Fibroblast of lung (primary cell): Measurements from ENCODE around the gene TTC38. TPM values are rescaled to one million over a fixed set of nuclear protein-coding genes. Genes with fewer than 3 reads are reported as not detected.

Experiments used
- DNase-seq, 2 donors: peaks; one replicate each; pipeline versions ENCODE4 v3.0.0 to v3.0.0-alpha.2; 2010; ENCODE audit warnings: low read depth in 2 of 2
- H2AFZ ChIP-seq: 2 replicates; pipeline ENCODE4 v1.5.1; 2012; ENCODE audit warnings: low read length, control low read depth, inconsistent platforms
- H3K27ac ChIP-seq: 2 replicates; pipeline ENCODE4 v1.5.1; 2011; ENCODE audit warnings: low read length, control low read depth; ENCODE audit not compliant: insufficient read depth
- H3K27me3 ChIP-seq: 2 replicates; pipeline ENCODE4 v1.5.1; 2011; ENCODE audit warnings: mild to moderate bottlenecking, low read length; ENCODE audit not compliant: control insufficient read depth, insufficient read depth
- H3K36me3 ChIP-seq: 2 replicates; pipeline ENCODE4 v1.5.1; 2011; ENCODE audit warnings: low read length; ENCODE audit not compliant: control insufficient read depth, insufficient read depth
- H3K4me1 ChIP-seq: 2 replicates; pipeline ENCODE4 v1.5.1; 2011; ENCODE audit warnings: low read length; ENCODE audit not compliant: control insufficient read depth, insufficient read depth; ENCODE audit errors: extremely low read depth
- H3K4me2 ChIP-seq: 2 replicates; pipeline ENCODE4 v1.5.1; 2011; ENCODE audit warnings: low read length, control low read depth; ENCODE audit not compliant: insufficient read depth; ENCODE audit errors: extremely low read depth
- H3K4me3 ChIP-seq, 4 experiments: fragments of 200-600 bp in 1 of 4; sonication (generic) in 1 of 4; replicated peaks in 1 of 4; 2 replicates each; pipeline ENCODE4 v1.5.1; 2011 to 2016; ENCODE audit warnings: low read length in 4 of 4, low read depth in 3 of 4, mild to moderate bottlenecking in 3 of 4, control low read depth in 2 of 4, inconsistent platforms in 1 of 4, mixed read lengths in 1 of 4; ENCODE audit not compliant: insufficient read depth in 1 of 4; ENCODE audit errors: control extremely low read depth in 1 of 4
- H3K79me2 ChIP-seq: 2 replicates; pipeline ENCODE4 v1.5.1; 2012; ENCODE audit warnings: mild to moderate bottlenecking, low read length, inconsistent platforms; ENCODE audit not compliant: control insufficient read depth, insufficient read depth
- H3K9ac ChIP-seq: 2 replicates; pipeline ENCODE4 v1.5.1; 2011; ENCODE audit warnings: mild to moderate bottlenecking, low read length, control low read depth; ENCODE audit not compliant: insufficient read depth
- H3K9me3 ChIP-seq: 2 replicates; pipeline ENCODE4 v1.5.1; 2012; ENCODE audit warnings: low read depth, low read length; ENCODE audit not compliant: control insufficient read depth, insufficient read depth
- H4K20me1 ChIP-seq: 2 replicates; pipeline ENCODE4 v1.5.1; 2011; ENCODE audit warnings: low read length; ENCODE audit not compliant: control insufficient read depth, insufficient read depth; ENCODE audit errors: extremely low read depth
- EZH2 ChIP-seq: IDR thresholded peaks from 2 replicates; pipeline ENCODE4 v1.5.1; 2012; ENCODE audit warnings: low read length, control low read depth, mild to moderate bottlenecking; ENCODE audit errors: missing control alignments
- polyA plus RNA-seq, 2 donors: library from polyadenylated mRNA; depleted of rRNA in 1 of 2; stranded (reverse) in 1 of 2; unstranded in 1 of 2; fragments of >200 nt; gene quantifications; 2 replicates each; pipeline ENCODE4 v1.2.1, GENCODE V29; 2011 to 2012; ENCODE audit warnings: missing spikeins in 1 of 2
- total RNA-seq: library from RNA; depleted of rRNA; stranded (reverse); fragments of >200 nt; gene quantifications from 2 replicates; pipeline ENCODE4 v1.2.1, GENCODE V29; 2014
- TF ChIP-seq, protein P1 (sequence below), 2 donors: IDR thresholded peaks in 1 of 2; conservative IDR thresholded peaks in 1 of 2; 1 replicate in 1 of 2; 2 replicates in 1 of 2; pipeline ENCODE4 v1.5.1; 2011 to 2012; ENCODE audit warnings: low read length in 2 of 2, control low read depth in 1 of 2, inconsistent platforms in 1 of 2, low read depth in 1 of 2, mild to moderate bottlenecking in 1 of 2

Gene TTC38
- total and polyA plus RNA-seq, 2 donors (not counting 1 experiment from before 2014, with no cell fraction given) = 17.6 to 27.6 TPM

DNA sequence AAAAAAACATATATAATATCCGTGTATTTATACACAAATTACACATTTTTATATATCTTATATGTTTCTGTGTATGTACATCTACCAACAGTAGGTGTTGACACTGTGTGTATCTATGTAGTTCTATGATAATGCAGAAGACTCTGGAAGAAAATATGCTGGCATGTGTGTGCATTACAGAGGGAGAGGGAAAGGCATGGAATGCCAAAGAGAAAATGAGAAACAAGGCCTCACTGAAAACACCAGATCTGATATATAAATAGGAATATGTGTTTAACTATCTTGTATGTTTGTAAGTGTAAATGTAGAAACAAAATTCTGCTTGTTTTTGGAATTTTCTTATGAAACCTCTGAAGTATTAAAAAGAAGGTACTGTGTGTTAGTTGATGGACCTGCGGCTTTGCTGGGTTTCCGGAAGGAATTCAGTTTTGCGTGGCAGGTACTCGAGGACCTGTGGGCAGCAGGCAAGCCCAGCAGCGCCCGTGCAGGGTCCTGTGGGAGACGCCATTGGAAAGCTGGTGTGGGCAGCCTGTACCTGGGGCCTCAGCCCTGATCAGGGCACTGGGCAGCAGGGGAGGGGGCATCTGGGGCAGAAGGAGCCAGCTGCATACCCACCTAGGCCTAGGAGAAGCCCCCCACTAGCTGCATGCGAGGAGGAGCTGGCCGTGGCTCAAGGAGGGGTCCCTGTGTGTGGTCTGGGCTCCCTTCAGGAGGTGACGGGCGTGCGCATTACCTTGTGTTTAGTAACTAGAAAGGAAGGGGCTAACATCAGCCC is 60.1 kb downstream of the TTC38 start:
- Histone ChIP-seq H3K4me2 (no peak overlapping the region), H3K9me3 (no peaks in the 10 kb centered on the region), H3K27me3 (no peaks in the 10 kb centered on the region), H3K4me1 (no peaks in the 10 kb centered on the region), H3K9ac (no peak overlapping the region), H3K27ac (no peak overlapping the region), H3K79me2 (no peaks in the 10 kb centered on the region), H2AFZ (no peak overlapping the region), H4K20me1 (no peaks in the 10 kb centered on the region), H3K4me3 (no peak overlapping the region), H3K36me3 (peaks cover 15% of the 10 kb centered on the region)
- TF ChIP-seq EZH2 = no peak
- TF ChIP-seq, protein P1, sequence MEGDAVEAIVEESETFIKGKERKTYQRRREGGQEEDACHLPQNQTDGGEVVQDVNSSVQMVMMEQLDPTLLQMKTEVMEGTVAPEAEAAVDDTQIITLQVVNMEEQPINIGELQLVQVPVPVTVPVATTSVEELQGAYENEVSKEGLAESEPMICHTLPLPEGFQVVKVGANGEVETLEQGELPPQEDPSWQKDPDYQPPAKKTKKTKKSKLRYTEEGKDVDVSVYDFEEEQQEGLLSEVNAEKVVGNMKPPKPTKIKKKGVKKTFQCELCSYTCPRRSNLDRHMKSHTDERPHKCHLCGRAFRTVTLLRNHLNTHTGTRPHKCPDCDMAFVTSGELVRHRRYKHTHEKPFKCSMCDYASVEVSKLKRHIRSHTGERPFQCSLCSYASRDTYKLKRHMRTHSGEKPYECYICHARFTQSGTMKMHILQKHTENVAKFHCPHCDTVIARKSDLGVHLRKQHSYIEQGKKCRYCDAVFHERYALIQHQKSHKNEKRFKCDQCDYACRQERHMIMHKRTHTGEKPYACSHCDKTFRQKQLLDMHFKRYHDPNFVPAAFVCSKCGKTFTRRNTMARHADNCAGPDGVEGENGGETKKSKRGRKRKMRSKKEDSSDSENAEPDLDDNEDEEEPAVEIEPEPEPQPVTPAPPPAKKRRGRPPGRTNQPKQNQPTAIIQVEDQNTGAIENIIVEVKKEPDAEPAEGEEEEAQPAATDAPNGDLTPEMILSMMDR (conservative IDR thresholded peaks at IDR 0.05 in 1 of 2, IDR thresholded peaks at IDR 0.05 in 1 of 2; ENCODE audit: low read depth in 1 of 2, low read length in 2 of 2) = no peak
- DNase-seq = no peak

DNA sequence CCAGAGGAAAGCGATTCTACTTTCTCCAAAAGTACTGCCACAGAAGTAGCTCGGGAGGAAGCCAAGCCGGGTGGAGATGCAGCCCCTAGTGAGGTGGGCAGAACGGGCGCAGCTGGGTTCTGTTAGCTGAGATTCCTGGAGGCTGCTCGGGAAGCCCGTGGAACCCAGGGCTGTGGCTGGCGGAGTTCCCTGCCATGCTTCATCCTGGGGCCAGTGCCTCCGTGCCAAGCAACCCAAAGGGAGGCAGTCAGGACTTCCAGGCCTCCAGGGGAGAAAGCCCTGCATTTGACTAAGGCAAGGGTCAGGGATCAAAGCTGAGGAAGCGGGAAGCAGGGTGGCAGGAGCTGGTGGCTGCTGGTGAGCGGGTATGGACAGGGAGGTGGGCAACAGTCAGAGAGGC is 61.0 kb downstream of the TTC38 start:
- no peak for TF ChIP-seq EZH2
- TF ChIP-seq, protein P1 (conservative IDR thresholded peaks at IDR 0.05 in 1 of 2, IDR thresholded peaks at IDR 0.05 in 1 of 2; ENCODE audit: low read depth in 1 of 2, low read length in 2 of 2) = no peak
- H3K4me3 ChIP-seq = no peak overlapping the region

DNA sequence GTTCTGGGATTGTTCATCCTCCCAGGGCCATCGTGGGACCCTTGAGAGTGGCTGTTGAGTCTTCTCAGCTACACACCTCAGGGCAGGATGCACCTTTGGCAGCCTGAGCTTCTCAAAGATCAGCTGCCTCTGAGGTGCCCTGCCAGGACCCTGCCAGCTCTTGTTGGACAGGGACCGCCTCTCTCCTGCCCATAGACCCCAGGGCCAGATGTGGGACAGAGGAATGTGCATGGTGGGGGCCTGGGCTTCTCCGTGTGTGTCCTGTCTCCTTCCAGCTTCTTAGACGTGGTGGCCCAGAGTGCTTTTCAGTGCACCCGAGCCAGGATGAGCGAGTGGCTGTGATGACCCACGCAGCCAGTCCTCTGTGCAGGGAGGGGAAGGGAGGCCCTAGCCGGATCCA is 61.8 kb downstream of the TTC38 start:
- DNase-seq = no peak
- no peak overlapping the region for H3K27ac ChIP-seq
- no peaks in the 10 kb centered on the region for H4K20me1 ChIP-seq
- H3K4me3 ChIP-seq = no peak overlapping the region
- TF ChIP-seq, protein P1 (conservative IDR thresholded peaks at IDR 0.05 in 1 of 2, IDR thresholded peaks at IDR 0.05 in 1 of 2; ENCODE audit: low read depth in 1 of 2, low read length in 2 of 2) = no peak
- no peak for TF ChIP-seq EZH2
- H3K9me3 ChIP-seq = no peaks in the 10 kb centered on the region
- H3K4me1 ChIP-seq = no peaks in the 10 kb centered on the region
- peaks cover 11% of the 10 kb centered on the region for H3K36me3 ChIP-seq
- H3K9ac ChIP-seq = no peak overlapping the region
- H3K79me2 ChIP-seq = no peaks in the 10 kb centered on the region
- H3K27me3 ChIP-seq = no peaks in the 10 kb centered on the region
- H3K4me2 ChIP-seq = no peak overlapping the region
- H2AFZ ChIP-seq = no peak overlapping the region

More for the DNA sequence above, 61.0 kb downstream of the TTC38 start:
- Histone ChIP-seq H3K9ac (no peak overlapping the region), H3K4me1 (no peaks in the 10 kb centered on the region), H3K4me2 (no peak overlapping the region), H3K9me3 (no peaks in the 10 kb centered on the region), H3K79me2 (no peaks in the 10 kb centered on the region), H3K27me3 (no peaks in the 10 kb centered on the region), H2AFZ (no peak overlapping the region), H3K27ac (no peak overlapping the region), H4K20me1 (no peaks in the 10 kb centered on the region), H3K36me3 (peaks cover 15% of the 10 kb centered on the region)
- DNase-seq = no peak
